GM12878 (cell line): ENCODE results near the gene SCRT2. TPM values are rescaled to one million over a fixed set of nuclear protein-coding genes. Genes with fewer than 3 reads are reported as not detected.

ENCODE experiments used
- ATAC-seq: fragments of 200-7000 bp; cut with Tn5 transposase; 3 replicates; pipeline ENCODE4 v1.9.1; 2020; ENCODE audit warnings: mild to moderate bottlenecking, moderate library complexity
- BruUV-seq: library from RNA; stranded (reverse); fragments of 400-500 nt; replicated peaks from 2 replicates; lab custom pipeline; 2021; lab: Mats Ljungman, UMichigan
- CTCF ChIA-PET: fragments of 300-600 bp; sonication (Branson Sonifier 250); formaldehyde crosslinking; extraction: SDS; loops from one replicate; lab custom pipeline; 2021; ENCODE audit warnings: inconsistent platforms; lab: Yijun Ruan, JAX
- POLR2A ChIA-PET: fragments of 350-600 bp; formaldehyde crosslinking; extraction: SDS; loops from one replicate; lab custom pipeline; 2021; ENCODE audit warnings: inconsistent platforms; lab: Charles Lee
- RAD21 ChIA-PET: fragments of 300-600 bp; sonication (Branson Sonifier 250); formaldehyde crosslinking; loops from one replicate; lab custom pipeline; 2023; ENCODE audit warnings: antibody characterized with exemption; ENCODE audit not compliant: unreplicated experiment; lab: Charles Lee
- SMC1A ChIA-PET: fragments of 300-600 bp; sonication (Branson Sonifier 250); formaldehyde crosslinking; loops from one replicate; lab custom pipeline; 2023; ENCODE audit not compliant: unreplicated experiment, uncharacterized antibody; lab: Charles Lee
- DNase-seq: peaks from one replicate; pipeline ENCODE4 v3.0.0-alpha.2; 2011; ENCODE audit warnings: low read depth, low spot score
- FAIRE-seq: peaks from 3 replicates; lab custom pipeline; 2011; peaks lifted over from hg19 to GRCh38; lab: Jason Lieb, UNC
- H2AFZ ChIP-seq: 2 replicates; pipeline ENCODE4 v1.6.0; 2011; ENCODE audit warnings: low read depth, low read length, control low read depth; ENCODE audit not compliant: control insufficient read depth
- H3K27ac ChIP-seq: 2 replicates; pipeline ENCODE4 v1.5.1; 2011; ENCODE audit warnings: control low read depth; ENCODE audit not compliant: control insufficient read depth, insufficient read depth
- H3K27me3 ChIP-seq, 2 experiments: replicated peaks in 1 of 2; 2 replicates each; pipeline versions ENCODE4 v1.6.0 to v1.6.1; 2011; ENCODE audit warnings: low read length in 1 of 2; ENCODE audit not compliant: control insufficient read depth in 2 of 2, insufficient read depth in 2 of 2
- H3K36me3 ChIP-seq, 2 experiments: 2 replicates each; pipeline ENCODE4 v1.5.1; 2011; ENCODE audit warnings: low read length in 1 of 2; ENCODE audit not compliant: control insufficient read depth in 2 of 2, insufficient read depth in 2 of 2
- H3K4me1 ChIP-seq: 2 replicates; pipeline ENCODE4 v1.6.1; 2011; ENCODE audit warnings: mild to moderate bottlenecking, low read length, moderate library complexity, mixed read lengths; ENCODE audit not compliant: control insufficient read depth, insufficient read depth
- H3K4me2 ChIP-seq: 2 replicates; pipeline ENCODE4 v1.6.0; 2011; ENCODE audit warnings: control low read depth; ENCODE audit not compliant: control insufficient read depth, insufficient read depth
- H3K4me3 ChIP-seq: fragments of 200-600 bp; sonication (generic); 2 replicates; pipeline ENCODE4 v1.5.1; 2016
- H3K79me2 ChIP-seq: 2 replicates; pipeline ENCODE4 v1.6.0; 2011; ENCODE audit warnings: low read length; ENCODE audit not compliant: control insufficient read depth, insufficient read depth
- H3K9ac ChIP-seq: 2 replicates; pipeline ENCODE4 v1.8.0; 2011; ENCODE audit warnings: low read length, control low read depth, mixed read lengths; ENCODE audit not compliant: control insufficient read depth, insufficient read depth
- H3K9me3 ChIP-seq: replicated peaks from 3 replicates; pipeline ENCODE4 v1.5.1; 2011; ENCODE audit warnings: mild to moderate bottlenecking, low read length; ENCODE audit not compliant: control insufficient read depth, insufficient read depth
- H4K20me1 ChIP-seq: 2 replicates; pipeline ENCODE4 v1.6.0; 2011; ENCODE audit not compliant: control insufficient read depth, insufficient read depth
- CBFB ChIP-seq: IDR thresholded peaks from 2 replicates; pipeline ENCODE4 v1.6.1; 2016; ENCODE audit warnings: antibody characterized with exemption, low read depth
- ESRRA ChIP-seq: IDR thresholded peaks from 2 replicates; pipeline ENCODE4 v1.6.1; 2012; ENCODE audit warnings: mild to moderate bottlenecking, low read length, improper control_type of control experiment
- LARP7 ChIP-seq: fragments of 450-650 bp; IDR thresholded peaks from 2 replicates; pipeline ENCODE4 v1.6.1; 2017; ENCODE audit warnings: mild to moderate bottlenecking
- MYB ChIP-seq: fragments of 150-350 bp; IDR thresholded peaks from 2 replicates; pipeline ENCODE4 v1.6.1; 2014; ENCODE audit warnings: mild to moderate bottlenecking, low read depth, low read length, borderline replicate concordance
- RAD51 ChIP-seq: fragments of 450-650 bp; IDR thresholded peaks from 2 replicates; pipeline ENCODE4 v1.6.1; 2016; ENCODE audit warnings: moderate library complexity, mild to moderate bottlenecking, inconsistent platforms
- RELA ChIP-seq: fragments of 450-650 bp; IDR thresholded peaks from 2 replicates; pipeline ENCODE4 v1.8.0; 2014; ENCODE audit warnings: borderline replicate concordance; ENCODE audit not compliant: partially characterized antibody
- RFX5 ChIP-seq: IDR thresholded peaks from 2 replicates; pipeline ENCODE4 v1.6.1; 2011; ENCODE audit warnings: low read depth, low read length, improper control_type of control experiment
- SREBF2 ChIP-seq: IDR thresholded peaks from 2 replicates; pipeline ENCODE4 v1.6.1; 2012; ENCODE audit warnings: mild to moderate bottlenecking, low read length
- ZNF24 ChIP-seq: fragments of 450-650 bp; IDR thresholded peaks from 2 replicates; pipeline ENCODE4 v1.6.1; 2017; ENCODE audit warnings: antibody characterized with exemption, mild to moderate bottlenecking
- ZNF274 ChIP-seq: IDR thresholded peaks from one replicate; pipeline ENCODE4 v1.8.0; 2011; ENCODE audit not compliant: insufficient read length, insufficient read depth
- ZZZ3 ChIP-seq: IDR thresholded peaks from 2 replicates; pipeline ENCODE4 v1.6.1; 2011; ENCODE audit warnings: low read depth; ENCODE audit not compliant: control insufficient read depth, insufficient read length
- WGBS: methylation state at CpG from one replicate; pipeline ENCODE4 v1.1.6; 2016; ENCODE audit warnings: low lambda C conversion rate; ENCODE audit not compliant: insufficient replicate concordance, insufficient coverage; ENCODE audit errors: missing lambda C conversion rate; 5-methylcytosine and 5-hydroxymethylcytosine counted together
- in situ Hi-C: fragments of 300-500 bp; cut with MboI; formaldehyde crosslinking; loops from 9 replicates; pipeline ENCODE4 v1.14.3; 2018; ENCODE audit warnings: mixed read lengths
- intact Hi-C: fragments of 100-400 bp; cut with micrococcal nuclease; formaldehyde crosslinking; loops from one replicate; pipeline ENCODE4 v1.14.2; 2022; ENCODE audit not compliant: unreplicated experiment
- polyA plus RNA-seq, 11 experiments: library from polyadenylated mRNA; depleted of rRNA in 4 of 11; unstranded in 6 of 11; stranded (reverse) in 5 of 11; fragments of >200 nt; fragmentation: Nextera tagmentation in 4 of 11; fragmentation: Illumina TruSeq in 1 of 11; extraction: Ambion mirVana in 4 of 11; extraction: Trizol in 1 of 11; gene quantifications; 1 replicate in 1 of 11; 2 replicates in 10 of 11; pipeline versions ENCODE4 v1.2.1 to v1.2.3, GENCODE V29; 2011 to 2016; ENCODE audit warnings: inconsistent platforms in 2 of 11, missing spikeins in 2 of 11, low read depth in 1 of 11
- total RNA-seq, 4 experiments: library from RNA; depleted of rRNA in 3 of 4; stranded (reverse); fragments of >200 nt in 3 of 4; fragmentation: Illumina TruSeq in 1 of 4; extraction: Trizol in 1 of 4; gene quantifications; 2 replicates each; pipeline versions ENCODE4 v1.2.1 to v1.2.3, GENCODE V29; 2013 to 2021
- TF ChIP-seq, protein P1 (sequence below): fragments of 450-650 bp; IDR thresholded peaks from 2 replicates; pipeline ENCODE4 v1.6.1; 2017; ENCODE audit warnings: mild to moderate bottlenecking, moderate library complexity
- TF ChIP-seq, protein P2 (sequence below): fragments of 450-650 bp; IDR thresholded peaks from 2 replicates; pipeline ENCODE4 v1.6.1; 2014; ENCODE audit warnings: mild to moderate bottlenecking
- TF ChIP-seq, protein P3 (sequence below): fragments of 450-650 bp; conservative IDR thresholded peaks from 2 replicates; pipeline ENCODE4 v1.6.1; 2017; ENCODE audit warnings: mild to moderate bottlenecking, moderate library complexity
- TF ChIP-seq, protein P4 (sequence below): IDR thresholded peaks from 2 replicates; pipeline ENCODE4 v1.6.1; 2012; ENCODE audit warnings: low read depth, low read length, improper control_type of control experiment

Gene SCRT2
- total and polyA plus RNA-seq, 10 of the 15 experiments (the other 5 are each of a cell fraction or from before 2014, with no cell fraction given) = not detected

DNA sequence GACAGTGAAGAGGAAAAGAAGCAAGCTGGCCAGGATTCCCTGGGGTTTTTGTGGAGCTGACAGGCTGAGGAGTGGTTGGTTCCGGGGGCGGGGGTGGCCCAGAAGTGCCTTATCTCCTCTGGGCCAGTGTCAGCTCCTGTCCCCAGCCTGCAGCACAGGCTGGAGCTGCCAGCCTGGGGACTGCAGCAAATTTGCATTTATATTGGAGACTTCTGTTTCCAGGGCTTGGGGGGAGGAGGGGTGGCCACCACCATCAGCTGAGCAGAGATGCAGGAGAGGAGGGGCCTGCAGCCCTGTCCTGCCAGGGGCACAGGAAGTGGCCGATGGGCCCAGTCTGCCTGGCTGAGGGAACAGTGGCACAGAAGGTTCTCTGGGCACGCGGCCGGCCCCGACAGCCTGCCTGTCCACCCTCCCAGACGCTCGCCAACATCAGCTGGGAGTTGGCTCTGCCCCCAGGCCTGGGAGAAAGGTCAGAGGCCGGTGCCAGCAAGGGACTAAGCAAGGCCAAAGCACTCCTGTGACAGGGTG lies 24.3 kb upstream of the SCRT2 start:
- no peaks in the 10 kb centered on the region for H3K79me2 ChIP-seq
- H2AFZ ChIP-seq = no peak overlapping the region
- no peak overlapping the region for H3K27ac ChIP-seq
- no peak overlapping the region for H3K4me2 ChIP-seq
- no peak for TF ChIP-seq ESRRA
- no peak for TF ChIP-seq RFX5
- TF ChIP-seq, protein P1, sequence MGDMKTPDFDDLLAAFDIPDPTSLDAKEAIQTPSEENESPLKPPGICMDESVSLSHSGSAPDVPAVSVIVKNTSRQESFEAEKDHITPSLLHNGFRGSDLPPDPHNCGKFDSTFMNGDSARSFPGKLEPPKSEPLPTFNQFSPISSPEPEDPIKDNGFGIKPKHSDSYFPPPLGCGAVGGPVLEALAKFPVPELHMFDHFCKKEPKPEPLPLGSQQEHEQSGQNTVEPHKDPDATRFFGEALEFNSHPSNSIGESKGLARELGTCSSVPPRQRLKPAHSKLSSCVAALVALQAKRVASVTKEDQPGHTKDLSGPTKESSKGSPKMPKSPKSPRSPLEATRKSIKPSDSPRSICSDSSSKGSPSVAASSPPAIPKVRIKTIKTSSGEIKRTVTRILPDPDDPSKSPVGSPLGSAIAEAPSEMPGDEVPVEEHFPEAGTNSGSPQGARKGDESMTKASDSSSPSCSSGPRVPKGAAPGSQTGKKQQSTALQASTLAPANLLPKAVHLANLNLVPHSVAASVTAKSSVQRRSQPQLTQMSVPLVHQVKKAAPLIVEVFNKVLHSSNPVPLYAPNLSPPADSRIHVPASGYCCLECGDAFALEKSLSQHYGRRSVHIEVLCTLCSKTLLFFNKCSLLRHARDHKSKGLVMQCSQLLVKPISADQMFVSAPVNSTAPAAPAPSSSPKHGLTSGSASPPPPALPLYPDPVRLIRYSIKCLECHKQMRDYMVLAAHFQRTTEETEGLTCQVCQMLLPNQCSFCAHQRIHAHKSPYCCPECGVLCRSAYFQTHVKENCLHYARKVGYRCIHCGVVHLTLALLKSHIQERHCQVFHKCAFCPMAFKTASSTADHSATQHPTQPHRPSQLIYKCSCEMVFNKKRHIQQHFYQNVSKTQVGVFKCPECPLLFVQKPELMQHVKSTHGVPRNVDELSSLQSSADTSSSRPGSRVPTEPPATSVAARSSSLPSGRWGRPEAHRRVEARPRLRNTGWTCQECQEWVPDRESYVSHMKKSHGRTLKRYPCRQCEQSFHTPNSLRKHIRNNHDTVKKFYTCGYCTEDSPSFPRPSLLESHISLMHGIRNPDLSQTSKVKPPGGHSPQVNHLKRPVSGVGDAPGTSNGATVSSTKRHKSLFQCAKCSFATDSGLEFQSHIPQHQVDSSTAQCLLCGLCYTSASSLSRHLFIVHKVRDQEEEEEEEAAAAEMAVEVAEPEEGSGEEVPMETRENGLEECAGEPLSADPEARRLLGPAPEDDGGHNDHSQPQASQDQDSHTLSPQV = no peak
- TF ChIP-seq, protein P2, sequence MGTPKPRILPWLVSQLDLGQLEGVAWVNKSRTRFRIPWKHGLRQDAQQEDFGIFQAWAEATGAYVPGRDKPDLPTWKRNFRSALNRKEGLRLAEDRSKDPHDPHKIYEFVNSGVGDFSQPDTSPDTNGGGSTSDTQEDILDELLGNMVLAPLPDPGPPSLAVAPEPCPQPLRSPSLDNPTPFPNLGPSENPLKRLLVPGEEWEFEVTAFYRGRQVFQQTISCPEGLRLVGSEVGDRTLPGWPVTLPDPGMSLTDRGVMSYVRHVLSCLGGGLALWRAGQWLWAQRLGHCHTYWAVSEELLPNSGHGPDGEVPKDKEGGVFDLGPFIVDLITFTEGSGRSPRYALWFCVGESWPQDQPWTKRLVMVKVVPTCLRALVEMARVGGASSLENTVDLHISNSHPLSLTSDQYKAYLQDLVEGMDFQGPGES = no peak
- TF ChIP-seq MYB = no peak
- no peak for TF ChIP-seq SREBF2
- no peak for TF ChIP-seq RELA
- no peak for TF ChIP-seq ZZZ3
- TF ChIP-seq CBFB = no peak
- TF ChIP-seq, protein P3, sequence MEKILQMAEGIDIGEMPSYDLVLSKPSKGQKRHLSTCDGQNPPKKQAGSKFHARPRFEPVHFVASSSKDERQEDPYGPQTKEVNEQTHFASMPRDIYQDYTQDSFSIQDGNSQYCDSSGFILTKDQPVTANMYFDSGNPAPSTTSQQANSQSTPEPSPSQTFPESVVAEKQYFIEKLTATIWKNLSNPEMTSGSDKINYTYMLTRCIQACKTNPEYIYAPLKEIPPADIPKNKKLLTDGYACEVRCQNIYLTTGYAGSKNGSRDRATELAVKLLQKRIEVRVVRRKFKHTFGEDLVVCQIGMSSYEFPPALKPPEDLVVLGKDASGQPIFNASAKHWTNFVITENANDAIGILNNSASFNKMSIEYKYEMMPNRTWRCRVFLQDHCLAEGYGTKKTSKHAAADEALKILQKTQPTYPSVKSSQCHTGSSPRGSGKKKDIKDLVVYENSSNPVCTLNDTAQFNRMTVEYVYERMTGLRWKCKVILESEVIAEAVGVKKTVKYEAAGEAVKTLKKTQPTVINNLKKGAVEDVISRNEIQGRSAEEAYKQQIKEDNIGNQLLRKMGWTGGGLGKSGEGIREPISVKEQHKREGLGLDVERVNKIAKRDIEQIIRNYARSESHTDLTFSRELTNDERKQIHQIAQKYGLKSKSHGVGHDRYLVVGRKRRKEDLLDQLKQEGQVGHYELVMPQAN = no peak
- TF ChIP-seq ZNF24 = no peak
- TF ChIP-seq ZNF274 = no peak
- no peak for TF ChIP-seq LARP7
- TF ChIP-seq, protein P4, sequence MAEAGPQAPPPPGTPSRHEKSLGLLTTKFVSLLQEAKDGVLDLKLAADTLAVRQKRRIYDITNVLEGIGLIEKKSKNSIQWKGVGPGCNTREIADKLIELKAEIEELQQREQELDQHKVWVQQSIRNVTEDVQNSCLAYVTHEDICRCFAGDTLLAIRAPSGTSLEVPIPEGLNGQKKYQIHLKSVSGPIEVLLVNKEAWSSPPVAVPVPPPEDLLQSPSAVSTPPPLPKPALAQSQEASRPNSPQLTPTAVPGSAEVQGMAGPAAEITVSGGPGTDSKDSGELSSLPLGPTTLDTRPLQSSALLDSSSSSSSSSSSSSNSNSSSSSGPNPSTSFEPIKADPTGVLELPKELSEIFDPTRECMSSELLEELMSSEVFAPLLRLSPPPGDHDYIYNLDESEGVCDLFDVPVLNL = no peak
- TF ChIP-seq RAD51 = no peak
- TF ChIP-seq, all 136 proteins: peak for 0
- Histone ChIP-seq H4K20me1 (no peaks in the 10 kb centered on the region), H3K9ac (no peak overlapping the region), H3K36me3 (no peaks in the 10 kb centered on the region), H3K9me3 (no peaks in the 10 kb centered on the region), H3K27me3 (peaks cover 0 to 1% of the 10 kb centered on the region in 2 experiments; a peak in 3 of 4 replicates), H3K4me3 (no peak overlapping the region), H3K4me1 (no peaks in the 10 kb centered on the region)
- no peak for FAIRE-seq
- 34% methylated on average over 10 of the region's 10 CpGs for WGBS
- intact Hi-C loops (no loop called here), in situ Hi-C loops (no loop called here)
- ChIA-PET RAD21 (no interaction called here), POLR2A (no interaction called here), CTCF (interaction anchor here (1.1 kb wide), 1 partner anchor 40 kb away, joined by 3 read pairs; no protein-coding TSS in a partner anchor), SMC1A (no interaction called here)
- no peak for ATAC-seq
- no TSS peak for BruUV-seq
- no peak for DNase-seq
